GM18519 (cell line): ENCODE results near the gene LDB2.

Source experiments
- ATAC-seq: cut with Tn5 transposase; IDR thresholded peaks from one replicate; pipeline ENCODE4 v1.9.1; 2021; ENCODE audit warnings: mild to moderate bottlenecking, moderate library complexity; ENCODE audit not compliant: unreplicated experiment, low FRiP score

LDB2 gene

GRCh38 chr4:16728849-16729248 lies 169.6 kb downstream of the LDB2 start:
- no peak for ATAC-seq

GRCh38 chr4:16728111-16728510 lies 170.3 kb downstream of the LDB2 start:
- no peak for ATAC-seq

- ATAC-seq = no peak
These were observed 171.2 kb downstream of the LDB2 start for GRCh38 chr4:16727218-16727617.

DNA sequence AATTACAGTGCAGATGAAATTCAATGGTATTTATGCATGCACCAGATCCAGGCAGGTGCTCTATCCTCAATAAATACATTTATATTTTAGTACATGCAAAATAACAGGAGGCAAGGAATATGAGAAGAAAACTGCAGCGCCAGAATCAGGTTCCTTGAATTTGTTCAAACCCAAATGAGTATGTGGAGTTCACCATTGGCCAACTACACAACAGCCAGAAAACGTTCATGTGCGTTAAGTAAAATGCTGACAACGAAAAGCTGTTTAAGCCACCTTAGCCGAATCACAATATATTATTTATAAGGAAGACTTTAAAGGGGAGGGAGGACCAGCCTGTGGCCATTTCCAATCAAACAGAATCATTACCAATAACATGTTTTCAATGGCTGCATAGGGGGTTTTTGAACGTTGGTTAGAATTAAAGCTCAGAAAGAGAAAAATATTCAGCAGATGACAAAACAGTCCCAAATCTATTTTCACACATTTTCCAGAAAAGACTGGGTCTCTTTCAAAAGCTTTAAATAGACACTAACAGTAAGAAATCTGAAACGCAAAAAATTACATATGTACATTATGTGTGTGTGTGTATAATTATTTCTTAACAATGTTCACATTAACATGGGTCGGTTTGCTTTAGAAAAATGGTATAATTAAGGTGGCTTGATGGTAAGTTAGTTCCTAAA lies 171.9 kb downstream of the LDB2 start:
- ATAC-seq = no peak

DNA sequence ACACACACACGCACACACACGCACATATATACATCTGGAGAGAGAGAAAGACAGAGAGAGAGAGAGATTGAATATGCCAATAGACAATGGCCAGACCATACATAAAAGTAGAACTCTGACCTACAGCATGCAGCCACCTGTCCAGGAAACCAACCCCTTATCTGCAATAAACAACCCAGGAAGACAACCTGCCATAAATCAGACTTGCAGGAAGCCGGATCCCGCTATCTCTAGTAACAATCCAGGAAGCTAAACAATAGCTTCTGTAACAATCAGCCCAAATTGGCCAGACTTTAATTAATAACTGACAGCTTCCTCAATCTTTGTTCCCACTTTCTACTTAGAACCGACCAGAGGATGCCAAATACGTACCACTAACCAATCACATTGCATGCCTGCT lies 173.2 kb downstream of the LDB2 start:
- no peak for ATAC-seq

- ATAC-seq = no peak
These were observed 176.0 kb downstream of the LDB2 start for GRCh38 chr4:16722416-16722815.

DNA sequence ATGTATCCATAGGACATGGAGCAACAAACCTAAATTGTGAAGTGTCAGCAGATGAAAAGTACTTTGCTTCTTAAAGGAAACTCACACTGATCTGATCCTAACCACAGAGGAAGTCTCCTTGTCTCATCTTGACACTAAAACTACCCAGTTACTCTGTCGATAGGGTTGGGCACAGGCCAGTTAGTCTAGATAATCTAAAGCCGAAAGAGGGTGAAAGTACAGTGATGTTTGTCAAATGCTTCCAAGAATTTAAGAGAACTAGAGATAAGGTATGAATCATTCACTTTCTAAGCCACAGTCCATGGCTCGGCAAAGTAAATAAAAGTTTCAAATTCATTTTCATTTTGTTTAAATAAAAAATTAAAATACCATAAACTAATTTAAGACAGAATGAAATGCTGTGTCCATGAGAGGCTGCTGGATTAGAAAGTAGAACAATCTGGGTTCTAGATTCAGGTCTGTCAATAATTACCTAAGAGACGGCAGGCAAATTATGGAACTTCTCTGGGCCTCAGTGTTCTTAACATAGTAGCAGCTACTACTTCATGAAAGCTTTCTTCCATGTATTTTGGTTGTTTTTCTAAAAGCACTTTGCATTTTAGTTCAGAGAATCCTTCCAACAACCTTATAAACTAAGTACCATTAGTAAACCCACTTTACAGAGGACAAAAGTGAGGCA lies 176.7 kb downstream of the LDB2 start:
- no peak for ATAC-seq

GRCh38 chr4:16720761-16721160 lies 177.7 kb downstream of the LDB2 start:
- ATAC-seq = no peak

DNA sequence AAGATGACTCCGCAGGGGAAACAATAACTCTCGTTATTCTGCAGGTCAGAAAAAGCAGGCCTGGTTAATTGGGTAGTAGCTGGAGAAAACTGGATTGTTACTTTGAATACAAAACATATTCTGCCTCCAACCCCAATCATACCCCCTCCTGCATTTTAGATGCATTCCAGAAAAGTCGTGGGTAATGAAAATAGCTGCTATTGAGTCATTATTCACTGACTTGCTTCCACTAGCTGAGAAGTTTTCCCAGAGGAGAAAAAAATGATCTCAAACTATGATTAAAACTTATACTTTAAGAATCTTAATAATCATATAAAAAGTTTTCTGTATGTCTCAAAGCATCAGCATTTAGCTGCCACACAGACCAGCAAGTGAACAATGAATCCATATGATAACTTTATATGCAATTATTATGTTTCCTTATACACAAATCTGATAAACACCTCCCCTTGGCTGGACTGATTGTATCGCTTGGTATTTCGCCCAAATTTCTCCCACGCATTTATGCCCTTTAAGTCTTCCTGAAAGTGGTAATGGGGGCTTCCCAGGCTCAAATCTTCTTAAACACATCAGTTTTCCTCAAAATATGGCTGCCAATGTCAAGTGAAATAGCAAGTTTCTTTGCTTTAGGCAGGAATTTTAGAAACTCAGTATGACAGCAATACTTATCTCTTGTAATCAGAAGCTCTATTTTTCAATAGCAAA lies 181.0 kb downstream of the LDB2 start:
- no peak for ATAC-seq

DNA sequence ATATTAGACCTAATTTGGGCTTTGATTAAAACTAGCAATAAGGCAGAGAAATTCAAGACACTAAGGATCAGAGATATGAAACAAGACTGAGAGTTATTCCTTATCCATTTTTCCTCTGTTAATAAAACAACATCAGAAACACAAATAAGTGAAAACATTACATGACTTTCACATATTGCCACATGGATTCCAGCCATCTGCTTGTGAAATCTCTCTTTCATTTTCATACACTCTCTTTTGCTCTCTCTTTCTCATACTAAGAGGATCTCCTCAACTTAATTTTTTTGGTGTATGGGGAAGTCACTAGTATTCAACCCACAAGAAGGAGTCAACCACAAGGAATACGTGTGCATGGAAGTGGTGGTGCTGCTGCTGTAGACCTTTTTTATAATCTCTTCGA lies 183.0 kb downstream of the LDB2 start:
- ATAC-seq = no peak

- no peak for ATAC-seq
These were observed 184.3 kb downstream of the LDB2 start for GRCh38 chr4:16714191-16714590.

- ATAC-seq = no peak
These were observed 184.7 kb downstream of the LDB2 start for GRCh38 chr4:16713696-16714095.

DNA sequence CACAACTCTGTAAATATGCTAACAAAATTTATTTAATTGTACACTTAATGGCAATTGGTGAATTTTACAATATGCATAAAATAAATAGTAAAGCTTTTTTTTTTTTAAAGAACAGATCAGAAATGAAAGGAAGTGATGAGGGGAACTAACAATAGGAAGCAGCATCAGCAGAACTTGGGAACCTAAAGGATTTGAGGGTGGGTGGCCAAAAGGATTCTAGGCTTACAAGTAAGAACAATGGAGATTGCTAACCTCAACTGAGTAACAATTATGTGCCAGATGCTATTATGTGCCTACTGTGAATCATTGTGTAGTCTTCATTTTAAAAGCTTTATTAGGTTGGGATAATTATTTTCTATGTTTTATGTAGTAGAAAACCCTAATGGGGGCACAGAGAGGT lies 185.2 kb downstream of the LDB2 start:
- no peak for ATAC-seq

DNA sequence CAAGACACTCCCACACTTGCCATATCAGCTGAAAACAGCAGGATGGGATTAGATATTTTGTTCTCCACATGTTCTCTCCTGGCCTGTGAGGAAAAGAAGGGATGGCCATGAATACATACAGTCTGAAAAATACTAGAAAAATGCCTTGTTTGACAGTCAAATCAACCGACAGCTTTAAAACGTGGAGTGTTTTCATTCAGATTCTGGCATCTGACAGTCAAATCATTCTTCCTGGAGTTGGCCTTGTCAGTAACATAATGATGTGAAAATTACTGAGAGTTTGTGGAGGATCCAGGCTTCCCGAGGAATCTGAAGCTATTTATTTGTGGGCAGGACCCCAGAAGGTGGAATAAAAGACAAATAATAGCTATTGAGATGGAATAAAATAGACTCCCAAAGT lies 188.2 kb downstream of the LDB2 start:
- ATAC-seq = no peak

DNA sequence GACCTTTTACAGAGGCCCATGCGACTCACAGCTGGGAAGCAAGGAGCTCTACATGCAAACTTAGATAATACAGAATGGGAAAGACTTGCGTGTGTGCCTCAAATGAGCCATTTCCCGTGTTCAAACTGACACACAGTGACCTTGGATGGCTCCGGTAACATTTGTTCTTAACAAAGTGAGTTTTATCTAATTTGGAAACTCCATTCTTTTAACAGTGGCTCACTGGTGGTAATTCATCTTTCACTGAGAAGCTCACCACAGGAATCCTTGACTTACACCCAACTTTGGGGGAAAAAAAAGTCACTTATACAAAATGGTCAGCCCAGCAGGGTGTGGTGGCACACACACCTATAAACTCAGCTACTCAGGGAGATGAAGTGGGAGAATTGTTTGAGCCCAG lies 190.6 kb downstream of the LDB2 start:
- ATAC-seq = no peak

DNA sequence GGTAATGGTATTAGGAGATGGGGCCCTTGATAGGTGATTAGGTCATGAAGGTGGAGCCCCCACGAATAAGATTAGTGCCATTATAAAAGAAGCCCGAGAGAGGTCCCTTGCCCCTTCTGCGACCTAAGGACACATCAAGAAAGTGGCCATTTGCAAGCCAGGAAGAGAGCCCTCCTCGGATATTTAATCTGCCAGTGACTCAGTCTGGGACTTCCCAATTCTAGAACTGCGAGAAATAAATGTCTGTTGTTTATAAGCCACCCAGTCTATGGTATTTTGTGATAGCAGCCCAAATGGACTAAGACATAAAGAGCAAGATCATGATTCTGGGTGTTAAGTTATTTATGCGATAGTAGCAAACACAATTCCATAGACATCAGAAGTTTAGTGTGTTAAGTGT lies 192.2 kb downstream of the LDB2 start:
- no peak for ATAC-seq

- no peak for ATAC-seq
These were observed 193.1 kb downstream of the LDB2 start for GRCh38 chr4:16705341-16705740.

DNA sequence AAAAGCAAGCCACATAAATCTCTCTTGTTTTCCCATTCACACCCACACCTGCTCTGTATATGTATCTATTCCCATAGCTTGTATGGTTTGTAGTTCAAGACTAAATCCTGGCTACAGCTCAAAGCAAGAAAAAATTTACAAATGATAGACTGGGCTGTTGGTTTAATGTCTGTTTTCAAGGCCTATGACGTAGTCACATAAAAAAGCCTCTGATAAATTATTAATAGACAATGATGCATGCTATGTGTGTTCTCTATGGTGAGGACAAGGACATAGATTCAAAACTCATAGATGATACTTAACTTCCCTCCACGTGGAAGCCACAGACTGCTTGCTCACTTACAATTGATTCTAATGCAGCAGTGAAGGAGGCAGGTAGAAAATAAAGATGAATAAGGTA lies 194.0 kb downstream of the LDB2 start:
- ATAC-seq = no peak

DNA sequence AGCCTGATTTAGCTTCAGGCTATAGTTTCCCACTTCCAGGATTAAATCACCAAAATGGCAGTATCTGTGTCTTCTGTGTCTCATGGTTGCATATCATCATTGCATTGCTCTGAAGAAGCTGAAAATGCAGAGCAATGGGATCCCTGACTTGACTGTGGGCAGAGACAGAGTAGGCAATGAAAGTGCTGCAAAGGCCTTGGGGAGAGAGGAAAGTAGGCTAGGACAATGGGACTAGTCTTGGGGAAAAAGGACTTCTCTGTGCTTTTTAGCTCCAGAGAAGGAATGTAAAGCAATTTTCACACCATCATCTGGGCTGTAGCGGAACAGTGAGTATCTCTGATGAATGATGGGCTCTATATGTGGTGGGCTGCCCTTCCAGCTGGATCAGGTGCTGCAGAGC lies 202.5 kb downstream of the LDB2 start:
- ATAC-seq = no peak

- no peak for ATAC-seq
These were observed 203.6 kb downstream of the LDB2 start for GRCh38 chr4:16694884-16695276.

DNA sequence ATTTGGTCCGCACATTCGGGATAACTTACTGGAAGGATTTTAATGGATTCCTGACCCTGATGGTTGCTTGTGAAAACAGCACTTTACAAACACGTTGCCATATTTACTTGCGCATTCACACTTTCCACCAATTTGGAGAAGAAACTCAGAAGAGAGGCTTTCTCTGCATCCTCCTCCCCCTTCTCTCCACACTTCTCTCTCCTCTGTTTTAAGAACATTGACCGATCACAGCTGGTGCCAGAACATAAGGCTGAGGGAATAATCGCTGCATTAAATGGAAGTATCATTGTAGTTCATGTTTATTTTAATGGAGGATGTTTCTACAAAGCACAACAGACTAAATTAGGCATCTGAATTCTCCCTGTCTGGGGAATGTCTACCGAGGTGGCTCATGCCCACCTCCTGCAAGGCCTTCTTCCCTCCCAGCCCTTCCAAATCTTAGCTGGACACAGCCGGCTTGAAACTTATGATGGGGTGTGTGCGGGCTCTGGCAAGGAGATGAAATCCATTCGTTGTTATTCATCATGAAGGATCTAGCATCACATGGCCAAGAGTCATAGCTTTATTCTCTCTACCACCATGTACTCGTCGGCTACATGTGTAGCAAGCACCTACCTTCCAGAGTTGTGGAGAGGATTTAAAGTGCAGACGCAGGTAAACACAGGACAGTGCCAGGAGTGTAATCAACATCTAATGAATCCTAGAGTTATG lies 204.1 kb downstream of the LDB2 start:
- ATAC-seq = no peak
